ENCODE measurements around the gene TMEM233.
"Not testable (repeated sequence)": the region's sequence is repeated elsewhere in the genome, so short reads cannot be mapped to it uniquely, and the experiment has no call there.

TMEM233 gene

GRCh38 chr12:119652665-119653064 lies 59.1 kb downstream of the TMEM233 start:
- no peak for DNase-seq (ENCODE audit: insufficient read length, low spot score)
- FAIRE-seq, result no peak

- FAIRE-seq; DNase-seq (ENCODE audit: insufficient read length, low spot score): not testable (repeated sequence)
Observed at GRCh38 chr12:119657001-119657400, 63.4 kb downstream of the TMEM233 start.

- DNase-seq (ENCODE audit: insufficient read length, low spot score); FAIRE-seq: not testable (repeated sequence)
Observed at GRCh38 chr12:119658166-119658565, 64.6 kb downstream of the TMEM233 start.

GRCh38 chr12:119659289-119659897 lies 65.8 kb downstream of the TMEM233 start:
- FAIRE-seq, result no peak

GRCh38 chr12:119660076-119660475 lies 66.5 kb downstream of the TMEM233 start:
- FAIRE-seq, result no peak
- no peak for DNase-seq (ENCODE audit: insufficient read length, low spot score)

More at GRCh38 chr12:119659289-119659897, 65.8 kb downstream of the TMEM233 start:
- peak; percentile 33 for DNase-seq (ENCODE audit: insufficient read length, low spot score)

- DNase-seq (ENCODE audit: insufficient read length, low spot score) (no peak), FAIRE-seq (no peak)
Observed at GRCh38 chr12:119661882-119662281, 68.3 kb downstream of the TMEM233 start.

GRCh38 chr12:119664642-119665041 lies 71.1 kb downstream of the TMEM233 start:
- FAIRE-seq, result no peak
- no peak for DNase-seq (ENCODE audit: insufficient read length, low spot score)

- FAIRE-seq, result no peak
- DNase-seq (ENCODE audit: insufficient read length, low spot score), result no peak
Observed at GRCh38 chr12:119665164-119665929, 71.8 kb downstream of the TMEM233 start.

GRCh38 chr12:119666226-119666795 lies 72.7 kb downstream of the TMEM233 start:
- no peak for DNase-seq (ENCODE audit: insufficient read length, low spot score)
- FAIRE-seq, result no peak

GRCh38 chr12:119666900-119667576 lies 73.5 kb downstream of the TMEM233 start:
- FAIRE-seq (no peak), DNase-seq (ENCODE audit: insufficient read length, low spot score) (no peak)

- FAIRE-seq, result peak; percentile 91
Observed at GRCh38 chr12:119667577-119668323, 74.2 kb downstream of the TMEM233 start, which contains the start of gene PRKAB1. PRKAB1 (plus strand) TSS chr12:119668133; CDS start chr12:119668245, 112 bp downstream.

GRCh38 chr12:119668324-119668841 lies 74.8 kb downstream of the TMEM233 start:
- DNase-seq (ENCODE audit: insufficient read length, low spot score) (no peak), FAIRE-seq (no peak)

More at GRCh38 chr12:119667577-119668323, 74.2 kb downstream of the TMEM233 start, which contains the start of gene PRKAB1:
- peak; percentile 98 for DNase-seq (ENCODE audit: insufficient read length, low spot score)

- FAIRE-seq (no peak), DNase-seq (ENCODE audit: insufficient read length, low spot score) (no peak)
Observed at GRCh38 chr12:119669744-119670472, 76.3 kb downstream of the TMEM233 start.

- DNase-seq (ENCODE audit: insufficient read length, low spot score), result no peak
- FAIRE-seq, result no peak
Observed at GRCh38 chr12:119671070-119671469, 77.5 kb downstream of the TMEM233 start.

- FAIRE-seq, result no peak
- DNase-seq (ENCODE audit: insufficient read length, low spot score), result no peak
Observed at GRCh38 chr12:119672194-119672593, 78.6 kb downstream of the TMEM233 start.

GRCh38 chr12:119673634-119674033 lies 80.1 kb downstream of the TMEM233 start:
- DNase-seq (ENCODE audit: insufficient read length, low spot score) (no peak), FAIRE-seq (no peak)

GRCh38 chr12:119674560-119674959 lies 81.0 kb downstream of the TMEM233 start:
- FAIRE-seq (no peak), DNase-seq (ENCODE audit: insufficient read length, low spot score) (no peak)

- DNase-seq (ENCODE audit: insufficient read length, low spot score), result no peak
- no peak for FAIRE-seq
Observed at GRCh38 chr12:119676022-119676421, 82.4 kb downstream of the TMEM233 start.

- no peak for DNase-seq (ENCODE audit: insufficient read length, low spot score)
Observed at GRCh38 chr12:119676573-119676972, 83.0 kb downstream of the TMEM233 start.

More at GRCh38 chr12:119676573-119676972, 83.0 kb downstream of the TMEM233 start:
- no peak for FAIRE-seq
